Vagina (tissue), 2 donors: ENCODE data around the gene FANCC. TPM values are rescaled to one million over a fixed set of nuclear protein-coding genes. Genes with fewer than 3 reads are reported as not detected.

Source experiments
- DNase-seq, 2 donors: peaks; one replicate each; pipeline ENCODE4 v3.0.0-alpha.2; 2017; ENCODE audit errors: extremely low spot score in 2 of 2
- H3K27ac ChIP-seq: fragments of 200-600 bp; sonication (generic); one replicate; pipeline ENCODE4 v1.5.1; 2019
- H3K27me3 ChIP-seq: fragments of 200-600 bp; sonication (generic); one replicate; pipeline ENCODE4 v1.5.1; 2019
- H3K36me3 ChIP-seq, 2 donors: fragments of 200-600 bp; sonication (generic); one replicate each; pipeline ENCODE4 v1.5.1; 2017 to 2019
- H3K4me1 ChIP-seq: fragments of 200-600 bp; sonication (generic); one replicate; pipeline ENCODE4 v1.5.1; 2019
- H3K4me3 ChIP-seq, 2 donors: fragments of 200-600 bp; sonication (generic); 1 replicate in 1 of 2; 2 replicates in 1 of 2; pipeline ENCODE4 v1.5.1; 2016 to 2019
- H3K9me3 ChIP-seq: fragments of 200-600 bp; sonication (generic); one replicate; pipeline ENCODE4 v1.5.1; 2019
- POLR2A ChIP-seq, 2 donors: fragments of 450-650 bp; IDR thresholded peaks; one replicate each; pipeline ENCODE4 v1.6.1; 2017; ENCODE audit warnings: antibody characterized with exemption in 2 of 2, mild to moderate bottlenecking in 2 of 2, moderate library complexity in 2 of 2
- POLR2AphosphoS5 ChIP-seq, 2 donors: sonication (generic); formaldehyde crosslinking; IDR thresholded peaks; one replicate each; pipeline ENCODE4 v1.9.0; 2017; ENCODE audit warnings: antibody characterized with exemption in 2 of 2, mild to moderate bottlenecking in 2 of 2, low read depth in 1 of 2; ENCODE audit not compliant: insufficient read depth in 1 of 2
- intact Hi-C: fragments of 100-400 bp; cut with DNase I; formaldehyde crosslinking; loops from one replicate; pipeline ENCODE4 v1.15.1; 2023
- microRNA counts, 2 donors: library from miRNA; unstranded; fragments of <30 nt; microRNA quantifications; one replicate each; lab custom pipeline; 2016 to 2017
- microRNA-seq: library from miRNA; unstranded; fragments of <30 nt; microRNA quantifications from one replicate; pipeline ENCODE4, GENCODE V29; 2017; ENCODE audit warnings: borderline number of aligned reads, borderline replicate concordance
- small RNA-seq: library from RNA; depleted of rRNA; stranded (forward); fragments of <200 nt; gene quantifications from one replicate; pipeline ENCODE3, GENCODE V24; 2016
- total RNA-seq: library from RNA; depleted of rRNA; stranded (reverse); fragments of >200 nt; gene quantifications from one replicate; pipeline ENCODE4 v1.2.3, GENCODE V29; 2016
- TF ChIP-seq, protein P1 (sequence below), 3 experiments: fragments of 450-650 bp in 2 of 3; fragments of 200-600 bp in 1 of 3; sonication (generic) in 1 of 3; IDR thresholded peaks; one replicate each; pipeline ENCODE4 v1.5.1; 2017 to 2019; ENCODE audit warnings: antibody characterized with exemption in 3 of 3, mild to moderate bottlenecking in 2 of 3, moderate library complexity in 2 of 3

The FANCC gene
- total RNA-seq, 1 donor from 2014 or later: 17.2 TPM

DNA sequence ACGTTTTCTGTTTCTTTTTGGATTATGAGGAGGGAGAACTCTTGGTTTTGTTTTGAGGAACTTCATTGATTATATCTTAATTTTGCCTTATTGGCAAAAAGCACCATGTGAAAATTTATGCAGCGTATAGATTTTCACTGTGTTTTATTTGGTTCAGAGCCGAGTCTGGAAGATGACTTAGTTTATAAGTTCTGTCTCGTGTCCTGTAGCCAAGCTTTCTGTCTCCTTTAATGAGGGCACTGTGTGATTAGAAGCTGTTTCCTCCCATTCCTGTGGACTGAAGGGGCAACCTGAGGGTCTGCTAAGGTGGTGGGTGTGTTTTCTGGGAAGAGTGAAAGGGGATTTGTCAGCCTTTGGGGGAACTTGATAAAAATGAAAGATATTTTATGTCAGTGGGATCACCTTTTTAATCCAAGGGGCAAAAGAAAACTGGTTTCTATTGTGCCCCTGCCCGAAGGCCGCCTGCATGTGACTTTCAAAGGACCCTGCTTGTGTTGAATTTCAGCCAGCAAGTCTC, 262.1 kb downstream of the FANCC start:
- H3K27me3 ChIP-seq: no peaks in the 10 kb centered on the region
- intact Hi-C loops: loop anchor here (10.0 kb wide), 1 partner anchor 51 kb away; no protein-coding TSS in a partner anchor
- H3K9me3 ChIP-seq: no peaks in the 10 kb centered on the region
- H3K27ac ChIP-seq: peak overlapping the region; percentile 95
- H3K4me1 ChIP-seq: peaks cover 84% of the 10 kb centered on the region
- H3K4me3 ChIP-seq: peak overlapping the region; percentile 30 to 32
- no peak for DNase-seq
- H3K36me3 ChIP-seq: peaks cover 0 to 8% of the 10 kb centered on the region in 2 donors
- no peak for TF ChIP-seq POLR2A (IDR thresholded peaks at IDR 0.05)
- TF ChIP-seq POLR2AphosphoS5 (IDR thresholded peaks at IDR 0.05; ENCODE audit: insufficient read depth in 1 of 2, low read depth in 1 of 2): no peak
- TF ChIP-seq, protein P1, sequence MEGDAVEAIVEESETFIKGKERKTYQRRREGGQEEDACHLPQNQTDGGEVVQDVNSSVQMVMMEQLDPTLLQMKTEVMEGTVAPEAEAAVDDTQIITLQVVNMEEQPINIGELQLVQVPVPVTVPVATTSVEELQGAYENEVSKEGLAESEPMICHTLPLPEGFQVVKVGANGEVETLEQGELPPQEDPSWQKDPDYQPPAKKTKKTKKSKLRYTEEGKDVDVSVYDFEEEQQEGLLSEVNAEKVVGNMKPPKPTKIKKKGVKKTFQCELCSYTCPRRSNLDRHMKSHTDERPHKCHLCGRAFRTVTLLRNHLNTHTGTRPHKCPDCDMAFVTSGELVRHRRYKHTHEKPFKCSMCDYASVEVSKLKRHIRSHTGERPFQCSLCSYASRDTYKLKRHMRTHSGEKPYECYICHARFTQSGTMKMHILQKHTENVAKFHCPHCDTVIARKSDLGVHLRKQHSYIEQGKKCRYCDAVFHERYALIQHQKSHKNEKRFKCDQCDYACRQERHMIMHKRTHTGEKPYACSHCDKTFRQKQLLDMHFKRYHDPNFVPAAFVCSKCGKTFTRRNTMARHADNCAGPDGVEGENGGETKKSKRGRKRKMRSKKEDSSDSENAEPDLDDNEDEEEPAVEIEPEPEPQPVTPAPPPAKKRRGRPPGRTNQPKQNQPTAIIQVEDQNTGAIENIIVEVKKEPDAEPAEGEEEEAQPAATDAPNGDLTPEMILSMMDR (IDR thresholded peaks at IDR 0.05): no peak

DNA sequence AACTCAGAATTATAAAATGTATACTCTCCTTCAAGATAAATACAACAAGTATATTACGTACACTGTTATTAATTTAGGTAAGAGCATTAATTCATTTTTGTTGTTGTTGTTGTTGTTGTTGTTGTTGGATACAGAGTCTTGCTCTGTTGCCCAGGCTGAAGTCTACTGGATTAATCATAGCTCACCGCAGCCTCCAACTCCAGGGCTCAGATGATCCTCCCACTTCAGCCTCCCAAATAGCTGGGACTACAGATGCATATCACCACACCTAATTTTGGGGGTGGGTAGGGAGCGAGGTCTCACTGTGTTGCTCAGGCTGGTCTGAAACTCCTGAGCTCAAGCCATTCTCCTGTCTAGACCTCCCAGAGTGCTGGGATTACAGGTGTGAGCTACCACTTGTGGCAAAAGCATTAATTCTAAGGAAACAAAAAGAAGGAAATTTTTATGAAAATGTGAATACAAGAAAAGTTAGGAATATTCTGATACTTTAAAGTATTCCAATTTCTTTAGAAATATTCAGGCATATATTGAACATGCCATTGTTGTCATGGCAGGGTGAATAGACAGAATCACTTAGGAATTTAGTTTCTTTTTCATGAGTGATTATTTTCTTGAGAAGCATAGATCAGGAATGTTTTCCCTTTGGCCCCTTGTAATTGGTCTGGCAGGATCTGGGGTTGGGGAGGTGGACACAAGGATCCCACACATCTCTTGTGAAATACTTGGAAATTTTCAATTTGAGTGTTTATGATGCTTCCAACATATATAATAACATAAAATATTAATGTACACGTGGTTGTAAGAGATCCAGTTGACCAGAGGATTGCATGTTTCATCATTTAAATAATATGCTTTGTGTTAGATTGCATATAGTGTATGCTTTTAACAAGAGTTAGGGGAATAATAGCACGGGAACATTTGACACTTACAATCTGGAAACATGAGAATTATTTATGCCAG, 263.6 kb downstream of the FANCC start:
- DNase-seq: peak in 1 of 2 donors; percentile 9
- H3K36me3 ChIP-seq: peaks cover 0 to 8% of the 10 kb centered on the region in 2 donors
- TF ChIP-seq POLR2AphosphoS5 (IDR thresholded peaks at IDR 0.05; ENCODE audit: insufficient read depth in 1 of 2, low read depth in 1 of 2): no peak
- TF ChIP-seq, protein P1 (IDR thresholded peaks at IDR 0.05): no peak
- no peak for TF ChIP-seq POLR2A (IDR thresholded peaks at IDR 0.05)
- no peaks in the 10 kb centered on the region for H3K9me3 ChIP-seq
- peaks cover 79% of the 10 kb centered on the region for H3K4me1 ChIP-seq
- H3K4me3 ChIP-seq: peak overlapping the region in 1 of 2 donors; percentile 7
- H3K27me3 ChIP-seq: no peaks in the 10 kb centered on the region
- intact Hi-C loops: loop anchor here (10.0 kb wide), 1 partner anchor 49 kb away; no protein-coding TSS in a partner anchor
- peak overlapping the region; percentile 95 for H3K27ac ChIP-seq

DNA sequence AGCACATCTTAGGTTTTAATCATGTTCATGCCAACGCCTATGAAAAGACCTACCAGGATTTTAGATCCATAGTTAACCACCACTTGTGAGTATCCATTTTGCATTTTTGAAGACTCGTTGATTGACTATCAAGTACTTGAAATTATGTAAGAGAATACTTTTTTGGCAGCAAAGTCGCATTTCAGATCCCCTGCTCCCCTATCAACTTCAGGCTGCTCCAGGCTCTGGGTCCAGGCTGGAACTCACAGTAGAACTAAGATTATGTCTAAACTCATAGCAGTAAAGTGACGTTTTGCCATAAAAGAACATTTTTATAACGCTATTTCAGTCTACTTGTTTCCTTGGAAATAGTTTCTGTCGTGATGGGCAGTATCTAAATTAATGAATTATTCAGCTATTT, 267.7 kb downstream of the FANCC start:
- Histone ChIP-seq H3K9me3 (no peaks in the 10 kb centered on the region), H3K36me3 (peaks cover 0 to 8% of the 10 kb centered on the region in 2 donors), H3K27ac (peak overlapping the region; percentile 95), H3K4me3 (peak overlapping the region; percentile 9 to 58), H3K27me3 (no peaks in the 10 kb centered on the region), H3K4me1 (peaks cover 68% of the 10 kb centered on the region)
- no peak for DNase-seq
- TF ChIP-seq POLR2AphosphoS5 (IDR thresholded peaks at IDR 0.05; ENCODE audit: insufficient read depth in 1 of 2, low read depth in 1 of 2) (no peak), POLR2A (IDR thresholded peaks at IDR 0.05) (no peak)
- TF ChIP-seq, protein P1 (IDR thresholded peaks at IDR 0.05): no peak
- intact Hi-C loops: loop anchor here (10.0 kb wide), 1 partner anchor 45 kb away; no protein-coding TSS in a partner anchor

MicroRNAs encoded within 50 kb of the gene (microRNA counts, 767-probe panel; counts per million panel counts)
- microRNA hsa-miR-23b-3p (lab: Ali Mortazavi, UCI) (7,356 to 8,122 counts per million in 2 donors), microRNA hsa-miR-27b-3p (lab: Ali Mortazavi, UCI) (7,020 to 7,976 counts per million in 2 donors)

Small RNA genes lying within 50 kb of the gene (microRNA-seq; reads per million reads assigned to microRNA genes)
- gene MIR23B (81,274 reads per million, percentile 99 among the genes with 10 or more reads in this experiment), gene MIR24-1 (not detected), gene MIR27B (8,884 reads per million, percentile 93 among the genes with 10 or more reads in this experiment), gene MIR3074 (not detected), gene MIR6081 (not detected)

Small RNA genes lying within 50 kb of the gene (small RNA-seq; reads per million reads assigned to genes)
- gene MIR23B: 1,398 reads per million, percentile 99 among the genes with 10 or more reads in this experiment
- 3,603 reads per million, percentile 99 among the genes with 10 or more reads in this experiment for gene MIR27B
- not detected for gene MIR3074
- not detected for gene MIR6081
- gene RNA5SP288: 29.3 reads per million, percentile 96 among the genes with 10 or more reads in this experiment

Other genes starting within 250 kb of the FANCC start
- gene PTCH1, start 199.3 kb upstream of the FANCC start, total RNA-seq: 14.2 TPM